ENCODE results near the gene PTPRK.

- TF ChIP-seq CHD2 (IDR thresholded peaks at IDR 0.05; ENCODE audit: borderline replicate concordance, low read depth, low read length), result no peak
- TF ChIP-seq BRCA1 (IDR thresholded peaks at IDR 0.05; ENCODE audit: low read depth, low read length), result no peak
- no peak for TF ChIP-seq POLR2A (IDR thresholded peaks at IDR 0.05; ENCODE audit: low read depth, low read length)
- TF ChIP-seq CTCF (IDR thresholded peaks at IDR 0.05 in 2 of 3, conservative IDR thresholded peaks at IDR 0.05 in 1 of 3; ENCODE audit: control insufficient read depth in 2 of 3, extremely low read depth in 1 of 3, insufficient read depth in 1 of 3, low read depth in 3 of 3, low read length in 3 of 3), result no peak
- no peak for TF ChIP-seq TAF1 (IDR thresholded peaks at IDR 0.05; ENCODE audit: borderline replicate concordance, low read depth, low read length)
- no peak for TF ChIP-seq RCOR1 (conservative IDR thresholded peaks at IDR 0.05; ENCODE audit: low read depth, low read length)
- no peak for TF ChIP-seq SUPT20H (IDR thresholded peaks at IDR 0.05; ENCODE audit: borderline replicate concordance, control insufficient read depth, low read depth, low read length)
- no peak for TF ChIP-seq GABPA (IDR thresholded peaks at IDR 0.05; ENCODE audit: low read depth)
- TF ChIP-seq ZNF274 (IDR thresholded peaks at IDR 0.05; ENCODE audit: insufficient read depth, insufficient read length), result no peak
- no peak for TF ChIP-seq USF1 (IDR thresholded peaks at IDR 0.05; ENCODE audit: borderline replicate concordance, extremely low read length, insufficient read depth, low read depth, low read length)
- no peak for TF ChIP-seq TCF12 (IDR thresholded peaks at IDR 0.05; ENCODE audit: low read depth, low read length)
Measured at GRCh38 chr6:128129679-128130078, 390.7 kb downstream of the PTPRK start.

All from GM12878 (cell line).